Measurements from ENCODE around the gene CYP51A1. TPM values are rescaled to one million over a fixed set of nuclear protein-coding genes. Genes with fewer than 3 reads are reported as not detected.

The CYP51A1 gene
- total and polyA plus RNA-seq, 4 donors: 124 to 402 (median 164) TPM

Other genes starting within 250 kb of the CYP51A1 start
- gene AKAP9, start 193.6 kb downstream of the CYP51A1 start, total RNA-seq: 100 to 1,000 TPM; 105 to 124 TPM
- gene AKAP9, start 193.6 kb downstream of the CYP51A1 start, polyA plus RNA-seq (ENCODE audit: insufficient read length in 2 of 2): 10 to 100 TPM; 76.0 to 80.1 TPM
- under 1 TPM; 0.39 to 0.89 TPM for gene LRRD1, start 44.7 kb upstream of the CYP51A1 start, total RNA-seq
- gene LRRD1, start 44.7 kb upstream of the CYP51A1 start, polyA plus RNA-seq (ENCODE audit: insufficient read length in 2 of 2): under 1 TPM; 0.67 to 0.89 TPM
- 10 to 100 TPM; 57.9 to 72.5 TPM for gene KRIT1, start 111.4 kb upstream of the CYP51A1 start, total RNA-seq
- gene KRIT1, start 111.4 kb upstream of the CYP51A1 start, polyA plus RNA-seq (ENCODE audit: insufficient read length in 2 of 2): 10 to 100 TPM; 26.1 to 26.8 TPM
- 10 to 100 TPM; 73.0 to 81.6 TPM for gene ANKIB1, start 111.5 kb upstream of the CYP51A1 start, total RNA-seq
- 10 to 100 TPM; 42.2 to 61.9 TPM for gene ANKIB1, start 111.5 kb upstream of the CYP51A1 start, polyA plus RNA-seq (ENCODE audit: insufficient read length in 2 of 2)

All from spinal cord (tissue), 4 donors.